GM06990 (cell line): Measurements from ENCODE around the gene LRRC1.
A peak's percentile ranks its signal among the peaks of the same experiment; 100 is the strongest.

Experiments
- DNase-seq: peaks from one replicate; pipeline ENCODE4 v3.0.0-alpha.2; 2011; ENCODE audit not compliant: insufficient read length; ENCODE audit errors: extremely low read depth
- H3K27me3 ChIP-seq: replicated peaks from 2 replicates; pipeline ENCODE4 v1.6.0; 2011; ENCODE audit warnings: low read length; ENCODE audit not compliant: control insufficient read depth, insufficient read depth
- H3K36me3 ChIP-seq: 2 replicates; pipeline ENCODE4 v1.5.1; 2011; ENCODE audit warnings: low read length; ENCODE audit not compliant: control insufficient read depth, insufficient read depth
- H3K4me3 ChIP-seq: replicated peaks from 2 replicates; pipeline ENCODE4 v1.5.1; 2011; ENCODE audit warnings: low read depth, mild to moderate bottlenecking, control low read depth, low read length
- TF ChIP-seq, protein P1 (sequence below): IDR thresholded peaks from 2 replicates; pipeline ENCODE4 v1.5.1; 2011; ENCODE audit warnings: low read length, control low read depth, mild to moderate bottlenecking, inconsistent platforms; ENCODE audit not compliant: insufficient read depth, poor library complexity, severe bottlenecking

LRRC1 gene

GRCh38 chr6:53793318-53794136, 1.3 kb upstream of the LRRC1 start:
- H3K4me3 ChIP-seq, result peak overlapping the region; percentile 68
- no peaks in the 10 kb centered on the region; the same call in 1 of the 2 replicates for H3K27me3 ChIP-seq
- TF ChIP-seq, protein P1, sequence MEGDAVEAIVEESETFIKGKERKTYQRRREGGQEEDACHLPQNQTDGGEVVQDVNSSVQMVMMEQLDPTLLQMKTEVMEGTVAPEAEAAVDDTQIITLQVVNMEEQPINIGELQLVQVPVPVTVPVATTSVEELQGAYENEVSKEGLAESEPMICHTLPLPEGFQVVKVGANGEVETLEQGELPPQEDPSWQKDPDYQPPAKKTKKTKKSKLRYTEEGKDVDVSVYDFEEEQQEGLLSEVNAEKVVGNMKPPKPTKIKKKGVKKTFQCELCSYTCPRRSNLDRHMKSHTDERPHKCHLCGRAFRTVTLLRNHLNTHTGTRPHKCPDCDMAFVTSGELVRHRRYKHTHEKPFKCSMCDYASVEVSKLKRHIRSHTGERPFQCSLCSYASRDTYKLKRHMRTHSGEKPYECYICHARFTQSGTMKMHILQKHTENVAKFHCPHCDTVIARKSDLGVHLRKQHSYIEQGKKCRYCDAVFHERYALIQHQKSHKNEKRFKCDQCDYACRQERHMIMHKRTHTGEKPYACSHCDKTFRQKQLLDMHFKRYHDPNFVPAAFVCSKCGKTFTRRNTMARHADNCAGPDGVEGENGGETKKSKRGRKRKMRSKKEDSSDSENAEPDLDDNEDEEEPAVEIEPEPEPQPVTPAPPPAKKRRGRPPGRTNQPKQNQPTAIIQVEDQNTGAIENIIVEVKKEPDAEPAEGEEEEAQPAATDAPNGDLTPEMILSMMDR, result no peak
- H3K36me3 ChIP-seq, result no peaks in the 10 kb centered on the region
- DNase-seq, result peak; percentile 37

- DNase-seq, result no peak
- H3K4me3 ChIP-seq, result peak overlapping the region; percentile 68
- no peaks in the 10 kb centered on the region for H3K36me3 ChIP-seq
- TF ChIP-seq, protein P1, result peak; percentile 15
- no peaks in the 10 kb centered on the region; the same call in 1 of the 2 replicates for H3K27me3 ChIP-seq
Measured at GRCh38 chr6:53794137-53794719, 577 bp upstream of the LRRC1 start.

GRCh38 chr6:53795340-53795701, 516 bp downstream of the LRRC1 start:
- Histone ChIP-seq H3K27me3 (no peaks in the 10 kb centered on the region; the same call in 1 of the 2 replicates), H3K4me3 (peak overlapping the region; percentile 68), H3K36me3 (no peaks in the 10 kb centered on the region)
- no peak for DNase-seq
- TF ChIP-seq, protein P1, result no peak

- Histone ChIP-seq H3K36me3 (no peaks in the 10 kb centered on the region), H3K4me3 (peak overlapping the region; percentile 68), H3K27me3 (no peaks in the 10 kb centered on the region; the same call in 1 of the 2 replicates)
- DNase-seq, result peak; percentile 30
- TF ChIP-seq, protein P1, result no peak
Measured at GRCh38 chr6:53795702-53796450, 1.1 kb downstream of the LRRC1 start.

GRCh38 chr6:53796451-53796780, 1.6 kb downstream of the LRRC1 start:
- no peaks in the 10 kb centered on the region; the same call in 1 of the 2 replicates for H3K27me3 ChIP-seq
- no peak for DNase-seq
- no peaks in the 10 kb centered on the region for H3K36me3 ChIP-seq
- no peak overlapping the region for H3K4me3 ChIP-seq
- TF ChIP-seq, protein P1, result no peak
